Endodermal cell (in vitro differentiated cells): ENCODE data around the gene GOLGA6A. TPM values are rescaled to one million over a fixed set of nuclear protein-coding genes. Genes with fewer than 3 reads are reported as not detected.

Source experiments
- DNase-seq: peaks from one replicate; pipeline ENCODE4 v3.0.0-alpha.2; 2017
- H3K27ac ChIP-seq: 2 replicates; pipeline ENCODE4 v1.5.1; 2013; ENCODE audit warnings: mild to moderate bottlenecking, low read depth, low read length, moderate library complexity
- H3K27me3 ChIP-seq: 2 replicates; pipeline ENCODE4 v1.6.1; 2013; ENCODE audit warnings: mild to moderate bottlenecking, low read length, moderate library complexity; ENCODE audit not compliant: insufficient read depth, control insufficient read depth, poor library complexity, severe bottlenecking
- H3K36me3 ChIP-seq: 2 replicates; pipeline ENCODE4 v1.7.0; 2013; ENCODE audit warnings: mild to moderate bottlenecking, low read length, moderate library complexity; ENCODE audit not compliant: control insufficient read depth, insufficient read depth
- H3K4me1 ChIP-seq: one replicate; pipeline ENCODE4 v1.7.0; 2013; ENCODE audit warnings: low read length; ENCODE audit not compliant: control insufficient read depth, insufficient read depth
- H3K4me3 ChIP-seq: 2 replicates; pipeline ENCODE4 v1.5.1; 2013; ENCODE audit warnings: mild to moderate bottlenecking, low read length, moderate library complexity
- H3K9ac ChIP-seq: 2 replicates; pipeline ENCODE4 v1.6.1; 2013; ENCODE audit warnings: mild to moderate bottlenecking, low read length, moderate library complexity; ENCODE audit not compliant: poor library complexity, severe bottlenecking; ENCODE audit errors: extremely low read depth
- H3K9me3 ChIP-seq: 2 replicates; pipeline ENCODE4 v1.6.1; 2013; ENCODE audit warnings: mild to moderate bottlenecking, low read length, moderate library complexity; ENCODE audit not compliant: control insufficient read depth
- H3K27ac Mint-ChIP-seq: 2 replicates; pipeline ENCODE4 v1.8.0; 2020; ENCODE audit warnings: mixed read lengths
- H3K27me3 Mint-ChIP-seq: 2 replicates; pipeline ENCODE4 v1.8.0; 2021; ENCODE audit warnings: mild to moderate bottlenecking, mixed read lengths; ENCODE audit not compliant: insufficient read depth
- H3K36me3 Mint-ChIP-seq: 2 replicates; pipeline ENCODE4 v1.8.0; 2020; ENCODE audit warnings: low read depth, mixed read lengths
- H3K4me1 Mint-ChIP-seq: 2 replicates; pipeline ENCODE4 v1.8.0; 2020; ENCODE audit warnings: mixed read lengths
- H3K4me3 Mint-ChIP-seq: 2 replicates; pipeline ENCODE4 v1.8.0; 2020; ENCODE audit warnings: mild to moderate bottlenecking, moderate library complexity, mixed read lengths
- H3K9me3 Mint-ChIP-seq: 2 replicates; pipeline ENCODE4 v1.8.0; 2020; ENCODE audit warnings: mild to moderate bottlenecking, mixed read lengths
- WGBS, 2 experiments: methylation state at CpG; one replicate each; pipeline versions ENCODE4 v1.1.5 to v1.1.7; 2013; ENCODE audit warnings: missing lambda C conversion rate in 2 of 2, mixed read lengths in 1 of 2; ENCODE audit not compliant: insufficient coverage in 1 of 2, insufficient read length in 1 of 2; 5-methylcytosine and 5-hydroxymethylcytosine counted together
- total RNA-seq, 2 donors: library from RNA; stranded (reverse); fragmentation: NEBNext Ultra II Directional in 1 of 2; extraction: Animal tissue kit (Norgen Biotek cat#: 25700) in 1 of 2; gene quantifications; 2 replicates in 1 of 2; 3 replicates in 1 of 2; pipeline ENCODE4 v1.2.1, GENCODE V29; 2021
- TF ChIP-seq, protein P1 (sequence below): fragments of 200-600 bp; sonication (generic); conservative IDR thresholded peaks from 2 replicates; pipeline ENCODE4 v1.5.0; 2021; ENCODE audit warnings: antibody characterized with exemption, mild to moderate bottlenecking

Gene GOLGA6A
- total RNA-seq, 2 donors from 2014 or later, result 0.75 to 0.86 TPM

GRCh38 chr15:74127954-74128784 is 45.8 kb upstream of the GOLGA6A start:
- Mint-ChIP-seq H3K4me3 (peak overlapping the region; percentile 43), H3K27ac (no peak overlapping the region), H3K27me3 (peaks cover 80% of the 10 kb centered on the region), H3K9me3 (no peaks in the 10 kb centered on the region), H3K36me3 (no peaks in the 10 kb centered on the region), H3K4me1 (peaks cover 31% of the 10 kb centered on the region)
- Histone ChIP-seq H3K9ac (no peak overlapping the region), H3K4me3 (peak overlapping the region; percentile 72), H3K36me3 (no peaks in the 10 kb centered on the region), H3K27ac (no peak overlapping the region), H3K9me3 (no peaks in the 10 kb centered on the region), H3K4me1 (peaks cover 7% of the 10 kb centered on the region), H3K27me3 (peaks cover 72% of the 10 kb centered on the region)
- DNase-seq, result peak; percentile 76
- TF ChIP-seq, protein P1, sequence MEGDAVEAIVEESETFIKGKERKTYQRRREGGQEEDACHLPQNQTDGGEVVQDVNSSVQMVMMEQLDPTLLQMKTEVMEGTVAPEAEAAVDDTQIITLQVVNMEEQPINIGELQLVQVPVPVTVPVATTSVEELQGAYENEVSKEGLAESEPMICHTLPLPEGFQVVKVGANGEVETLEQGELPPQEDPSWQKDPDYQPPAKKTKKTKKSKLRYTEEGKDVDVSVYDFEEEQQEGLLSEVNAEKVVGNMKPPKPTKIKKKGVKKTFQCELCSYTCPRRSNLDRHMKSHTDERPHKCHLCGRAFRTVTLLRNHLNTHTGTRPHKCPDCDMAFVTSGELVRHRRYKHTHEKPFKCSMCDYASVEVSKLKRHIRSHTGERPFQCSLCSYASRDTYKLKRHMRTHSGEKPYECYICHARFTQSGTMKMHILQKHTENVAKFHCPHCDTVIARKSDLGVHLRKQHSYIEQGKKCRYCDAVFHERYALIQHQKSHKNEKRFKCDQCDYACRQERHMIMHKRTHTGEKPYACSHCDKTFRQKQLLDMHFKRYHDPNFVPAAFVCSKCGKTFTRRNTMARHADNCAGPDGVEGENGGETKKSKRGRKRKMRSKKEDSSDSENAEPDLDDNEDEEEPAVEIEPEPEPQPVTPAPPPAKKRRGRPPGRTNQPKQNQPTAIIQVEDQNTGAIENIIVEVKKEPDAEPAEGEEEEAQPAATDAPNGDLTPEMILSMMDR, result no peak
- 1 to 2% methylated on average over 12 to 52 of the region's 53 CpGs for WGBS, 2 experiments

- Mint-ChIP-seq H3K27me3 (peaks cover 72% of the 10 kb centered on the region), H3K4me3 (peak overlapping the region; percentile 43), H3K36me3 (no peaks in the 10 kb centered on the region), H3K4me1 (peaks cover 38% of the 10 kb centered on the region), H3K27ac (no peak overlapping the region), H3K9me3 (no peaks in the 10 kb centered on the region)
- H3K27me3 ChIP-seq, result peaks cover 65% of the 10 kb centered on the region
- H3K27ac ChIP-seq, result no peak overlapping the region
- H3K4me1 ChIP-seq, result peaks cover 14% of the 10 kb centered on the region
- WGBS, 2 experiments, result 15 to 79% methylated on average over 8 to 44 of the region's 44 CpGs
- no peaks in the 10 kb centered on the region for H3K36me3 ChIP-seq
- no peak overlapping the region for H3K9ac ChIP-seq
- peak; percentile 99 for DNase-seq
- TF ChIP-seq, protein P1, result peak; percentile 99
- H3K9me3 ChIP-seq, result no peaks in the 10 kb centered on the region
- peak overlapping the region; percentile 72 for H3K4me3 ChIP-seq
These were observed 45.1 kb upstream of the GOLGA6A start for GRCh38 chr15:74127255-74127953.

GRCh38 chr15:74124759-74125158 is 42.4 kb upstream of the GOLGA6A start:
- Mint-ChIP-seq H3K36me3 (no peaks in the 10 kb centered on the region), H3K27me3 (peaks cover 54% of the 10 kb centered on the region), H3K9me3 (no peaks in the 10 kb centered on the region), H3K4me3 (no peak overlapping the region), H3K4me1 (peaks cover 38% of the 10 kb centered on the region), H3K27ac (no peak overlapping the region)
- H3K4me1 ChIP-seq, result peaks cover 15% of the 10 kb centered on the region
- H3K27me3 ChIP-seq, result peaks cover 39% of the 10 kb centered on the region
- H3K9me3 ChIP-seq, result no peaks in the 10 kb centered on the region
- 86% methylated on average over 7 of the region's 7 CpGs; no CpG with 5 or more reads in 1 of the 2 experiments for WGBS, 2 experiments
- H3K4me3 ChIP-seq, result no peak overlapping the region
- no peaks in the 10 kb centered on the region for H3K36me3 ChIP-seq
- no peak for DNase-seq
- TF ChIP-seq, protein P1, result no peak
- no peak overlapping the region for H3K9ac ChIP-seq
- H3K27ac ChIP-seq, result no peak overlapping the region
